Ascending aorta (tissue), 2 donors: ENCODE data around the gene ATF5. TPM values are rescaled to one million over a fixed set of nuclear protein-coding genes. Genes with fewer than 3 reads are reported as not detected.

Source experiments
- DNase-seq, 2 donors: peaks; one replicate each; pipeline ENCODE4 v3.0.0-alpha.2; 2019; ENCODE audit warnings: low spot score in 2 of 2
- H3K27ac ChIP-seq, 2 donors: fragments of 200-600 bp; sonication (generic); one replicate each; pipeline ENCODE4 v1.5.1; 2016 to 2017; ENCODE audit warnings: mild to moderate bottlenecking in 1 of 2
- H3K27me3 ChIP-seq: fragments of 200-600 bp; sonication (generic); one replicate; pipeline ENCODE4 v1.5.1; 2017
- H3K36me3 ChIP-seq, 2 donors: fragments of 200-600 bp; sonication (generic); one replicate each; pipeline ENCODE4 v1.5.1; 2016
- H3K4me1 ChIP-seq, 2 donors: fragments of 200-600 bp; sonication (generic); one replicate each; pipeline ENCODE4 v1.5.1; 2016 to 2017; ENCODE audit warnings: mild to moderate bottlenecking in 1 of 2
- H3K4me3 ChIP-seq, 2 donors: fragments of 200-600 bp; sonication (generic); one replicate each; pipeline ENCODE4 v1.5.1; 2016 to 2017; ENCODE audit warnings: mild to moderate bottlenecking in 1 of 2
- H3K9me3 ChIP-seq, 2 donors: fragments of 200-600 bp; sonication (generic); one replicate each; pipeline ENCODE4 v1.5.1; 2016
- intact Hi-C: fragments of 100-400 bp; cut with DNase I; formaldehyde crosslinking; loops from one replicate; pipeline ENCODE4 v1.15.1; 2023
- total RNA-seq: library from RNA; depleted of rRNA; stranded (reverse); fragments of >200 nt; gene quantifications from one replicate; pipeline ENCODE4 v1.1.0, GENCODE V29; 2016
- TF ChIP-seq, protein P1 (sequence below), 3 experiments: fragments of 200-600 bp in 2 of 3; fragments of 450-650 bp in 1 of 3; sonication (generic) in 2 of 3; IDR thresholded peaks; one replicate each; pipeline ENCODE4 v1.5.1; 2016 to 2019; ENCODE audit warnings: antibody characterized with exemption in 3 of 3, mild to moderate bottlenecking in 1 of 3, moderate library complexity in 1 of 3

ATF5 gene
- total RNA-seq, 1 donor from 2014 or later, result 4.3 TPM

DNA sequence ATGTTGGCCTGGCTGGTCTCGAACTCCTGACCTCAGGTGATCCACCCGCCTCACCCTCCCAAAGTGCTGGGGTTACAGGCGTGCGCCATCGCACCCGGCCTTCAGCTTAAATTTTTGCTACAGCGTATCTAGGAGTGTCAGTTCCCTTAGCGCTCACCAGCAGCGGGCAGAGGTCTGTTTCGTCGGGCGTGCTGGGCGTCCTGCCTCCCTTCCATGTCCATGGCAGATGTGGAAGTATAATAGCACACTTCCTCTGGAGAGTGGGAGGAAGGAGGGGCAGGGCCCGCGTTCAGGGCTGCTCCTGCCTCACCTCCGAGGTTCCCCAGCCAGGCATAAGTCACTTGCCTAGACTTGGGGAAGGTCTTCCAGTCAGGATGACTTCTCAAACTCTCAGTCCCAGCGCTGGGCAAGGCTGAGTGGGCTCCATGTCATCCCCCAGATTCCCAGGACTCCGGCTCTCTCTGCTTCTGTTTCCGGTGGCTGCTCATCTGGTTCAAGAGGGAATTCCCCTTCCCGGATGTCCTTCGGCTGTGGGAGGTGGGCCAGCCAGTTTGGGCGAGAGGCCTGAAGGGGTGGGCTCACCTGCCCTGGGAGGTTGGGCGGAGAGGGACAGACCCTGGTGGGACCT is 41.9 kb upstream of the ATF5 start:
- H3K4me3 ChIP-seq, result no peak overlapping the region
- peaks cover 4 to 8% of the 10 kb centered on the region in 2 donors for H3K4me1 ChIP-seq
- intact Hi-C loops, result no loop called here
- H3K27me3 ChIP-seq, result no peaks in the 10 kb centered on the region
- TF ChIP-seq, protein P1, sequence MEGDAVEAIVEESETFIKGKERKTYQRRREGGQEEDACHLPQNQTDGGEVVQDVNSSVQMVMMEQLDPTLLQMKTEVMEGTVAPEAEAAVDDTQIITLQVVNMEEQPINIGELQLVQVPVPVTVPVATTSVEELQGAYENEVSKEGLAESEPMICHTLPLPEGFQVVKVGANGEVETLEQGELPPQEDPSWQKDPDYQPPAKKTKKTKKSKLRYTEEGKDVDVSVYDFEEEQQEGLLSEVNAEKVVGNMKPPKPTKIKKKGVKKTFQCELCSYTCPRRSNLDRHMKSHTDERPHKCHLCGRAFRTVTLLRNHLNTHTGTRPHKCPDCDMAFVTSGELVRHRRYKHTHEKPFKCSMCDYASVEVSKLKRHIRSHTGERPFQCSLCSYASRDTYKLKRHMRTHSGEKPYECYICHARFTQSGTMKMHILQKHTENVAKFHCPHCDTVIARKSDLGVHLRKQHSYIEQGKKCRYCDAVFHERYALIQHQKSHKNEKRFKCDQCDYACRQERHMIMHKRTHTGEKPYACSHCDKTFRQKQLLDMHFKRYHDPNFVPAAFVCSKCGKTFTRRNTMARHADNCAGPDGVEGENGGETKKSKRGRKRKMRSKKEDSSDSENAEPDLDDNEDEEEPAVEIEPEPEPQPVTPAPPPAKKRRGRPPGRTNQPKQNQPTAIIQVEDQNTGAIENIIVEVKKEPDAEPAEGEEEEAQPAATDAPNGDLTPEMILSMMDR (IDR thresholded peaks at IDR 0.05), result no peak
- H3K36me3 ChIP-seq, result peaks cover 48 to 56% of the 10 kb centered on the region in 2 donors
- H3K27ac ChIP-seq, result no peak overlapping the region
- DNase-seq, result no peak
- H3K9me3 ChIP-seq, result no peaks in the 10 kb centered on the region

DNA sequence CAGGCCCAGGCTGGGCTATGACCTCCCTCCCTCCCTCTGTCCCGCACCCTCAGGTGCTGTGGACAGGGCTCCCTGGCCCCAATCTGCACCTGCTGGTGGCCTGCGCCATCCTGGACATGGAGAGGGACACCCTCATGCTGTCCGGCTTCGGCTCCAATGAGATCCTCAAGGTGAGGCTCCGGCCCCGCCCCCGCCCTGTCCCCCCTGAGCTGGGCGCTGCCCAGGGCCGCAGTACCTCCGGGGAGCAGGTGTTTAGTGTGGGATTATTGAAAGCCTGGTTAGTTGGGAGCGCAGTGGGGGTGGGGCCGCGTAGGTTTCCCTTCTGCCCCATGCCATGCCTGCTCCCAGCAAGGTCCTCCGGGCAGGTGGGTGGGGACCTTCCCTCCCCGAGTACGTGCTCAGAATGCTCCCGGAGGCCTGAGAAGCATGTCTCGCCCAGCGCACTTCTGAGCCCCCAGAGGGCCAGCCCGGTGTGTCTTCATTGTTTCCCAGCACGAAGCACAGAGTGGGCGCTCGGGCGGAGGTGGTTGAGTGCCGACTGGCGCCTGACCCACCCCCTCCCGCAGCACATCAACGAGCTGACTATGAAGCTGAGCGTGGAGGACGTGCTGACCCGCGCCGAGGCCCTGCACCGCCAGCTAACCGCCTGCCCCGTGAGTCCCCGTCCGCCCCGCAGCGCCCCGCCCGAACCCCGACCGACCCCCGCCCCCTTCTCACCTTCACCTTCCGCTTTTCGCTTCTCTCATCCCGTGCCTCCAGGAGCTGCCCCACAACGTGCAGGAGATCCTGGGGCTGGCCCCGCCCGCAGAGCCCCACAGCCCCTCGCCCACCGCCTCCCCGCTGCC is 41.1 kb upstream of the ATF5 start:
- no peak overlapping the region for H3K27ac ChIP-seq
- no peaks in the 10 kb centered on the region for H3K27me3 ChIP-seq
- intact Hi-C loops, result no loop called here
- H3K9me3 ChIP-seq, result no peaks in the 10 kb centered on the region
- H3K4me1 ChIP-seq, result peaks cover 4 to 8% of the 10 kb centered on the region in 2 donors
- no peak for DNase-seq
- TF ChIP-seq, protein P1 (IDR thresholded peaks at IDR 0.05), result no peak
- no peak overlapping the region for H3K4me3 ChIP-seq
- peaks cover 41 to 49% of the 10 kb centered on the region in 2 donors for H3K36me3 ChIP-seq

- Histone ChIP-seq H3K4me3 (no peak overlapping the region), H3K27me3 (no peaks in the 10 kb centered on the region), H3K4me1 (peaks cover 4 to 8% of the 10 kb centered on the region in 2 donors), H3K9me3 (no peaks in the 10 kb centered on the region), H3K36me3 (peaks cover 35 to 43% of the 10 kb centered on the region in 2 donors), H3K27ac (no peak overlapping the region)
- TF ChIP-seq, protein P1 (IDR thresholded peaks at IDR 0.05), result no peak
- DNase-seq, result no peak
- intact Hi-C loops, result no loop called here
These were observed 40.5 kb upstream of the ATF5 start for GRCh38 chr19:49888510-49888824.

GRCh38 chr19:49889038-49889686 is 39.8 kb upstream of the ATF5 start:
- Histone ChIP-seq H3K4me1 (peaks cover 4 to 8% of the 10 kb centered on the region in 2 donors), H3K9me3 (no peaks in the 10 kb centered on the region), H3K36me3 (peaks cover 28 to 36% of the 10 kb centered on the region in 2 donors), H3K27me3 (no peaks in the 10 kb centered on the region), H3K27ac (no peak overlapping the region), H3K4me3 (no peak overlapping the region)
- TF ChIP-seq, protein P1 (IDR thresholded peaks at IDR 0.05), result no peak
- no peak for DNase-seq
- intact Hi-C loops, result no loop called here

DNA sequence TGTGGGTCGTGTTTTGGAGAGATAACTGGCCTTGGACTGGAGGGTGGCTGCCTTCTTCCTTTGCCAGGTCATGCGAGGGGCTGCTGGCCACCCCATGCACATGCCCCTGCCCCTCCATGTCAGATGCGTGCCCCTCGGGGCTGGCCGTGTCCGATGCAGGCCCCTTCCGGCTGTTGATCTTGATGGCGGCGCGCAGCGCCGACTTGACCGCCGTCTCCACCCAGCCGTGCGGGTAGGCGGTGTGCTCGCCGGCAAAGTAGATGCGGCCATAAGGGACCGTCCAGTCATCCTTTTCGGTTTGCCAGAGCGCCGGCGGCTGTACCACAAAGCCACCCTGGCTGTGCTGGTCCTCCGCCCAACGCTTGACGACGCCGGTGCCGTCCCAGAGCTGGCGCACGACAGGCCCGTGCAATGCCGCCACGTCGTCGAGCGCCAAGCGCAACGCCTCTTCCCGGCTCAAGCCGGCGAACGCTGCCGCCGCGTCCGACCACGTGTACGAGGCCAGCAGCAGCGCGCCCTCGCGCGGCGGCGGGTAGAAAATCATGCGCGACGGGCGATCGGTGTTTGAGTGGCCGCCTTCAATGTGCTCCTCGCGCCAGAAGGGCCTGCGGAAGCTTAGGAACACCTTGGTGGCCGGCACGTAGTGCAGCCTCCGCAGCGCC is 39.2 kb upstream of the ATF5 start:
- intact Hi-C loops, result no loop called here
- no peaks in the 10 kb centered on the region for H3K9me3 ChIP-seq
- peaks cover 4 to 8% of the 10 kb centered on the region in 2 donors for H3K4me1 ChIP-seq
- peak in 1 of 2 donors; percentile 84 for DNase-seq
- peak overlapping the region; percentile 25 to 41 for H3K4me3 ChIP-seq
- no peaks in the 10 kb centered on the region for H3K27me3 ChIP-seq
- peaks cover 22 to 29% of the 10 kb centered on the region in 2 donors for H3K36me3 ChIP-seq
- H3K27ac ChIP-seq, result no peak overlapping the region
- TF ChIP-seq, protein P1 (IDR thresholded peaks at IDR 0.05), result peak; percentile 69 to 73 (median 73)
